ENCODE data around the gene TNIP1. TPM values are rescaled to one million over a fixed set of nuclear protein-coding genes. Genes with fewer than 3 reads are reported as not detected.

The TNIP1 gene
- total and polyA plus RNA-seq, 12 donors = 36.6 to 129 (median 93.2) TPM

- DNase-seq = peak in 2 of 7 donors; percentile 37 to 51
- Histone ChIP-seq H3K27ac (peak overlapping the region in 3 of 5 donors; percentile 23 to 91 (median 72)), H3K4me3 (no peak overlapping the region), H3K36me3 (replicated peaks in 1 of 2) (no peaks in the 10 kb centered on the region), H3K4me1 (replicated peaks in 1 of 2) (peaks cover 22 to 38% of the 10 kb centered on the region in 2 donors), H3K27me3 (no peaks in the 10 kb centered on the region), H3K9me3 (replicated peaks in 1 of 3) (no peaks in the 10 kb centered on the region)
- WGBS, 4 donors = 56 to 76% (median 69%) methylated on average over 5 of the region's 5 CpGs
- intact Hi-C loops (cut with DNase I) = loop anchor here in 1 of 2 donors (5.0 kb wide), 2 partner anchors 40 to 105 kb away; no protein-coding TSS in a partner anchor
- TF ChIP-seq POLR2A (IDR thresholded peaks at IDR 0.05) (no peak), CTCF (IDR thresholded peaks at IDR 0.05) (no peak)
These were observed 74.0 kb downstream of the TNIP1 start for GRCh38 chr5:151006704-151007334.

GRCh38 chr5:151005950-151006576, 74.8 kb downstream of the TNIP1 start:
- Histone ChIP-seq H3K27me3 (no peaks in the 10 kb centered on the region), H3K4me1 (replicated peaks in 1 of 2) (peaks cover 22 to 38% of the 10 kb centered on the region in 2 donors), H3K4me3 (no peak overlapping the region), H3K9me3 (replicated peaks in 1 of 3) (no peaks in the 10 kb centered on the region), H3K36me3 (replicated peaks in 1 of 2) (no peaks in the 10 kb centered on the region), H3K27ac (peak overlapping the region in 4 of 5 donors; percentile 23 to 91 (median 66))
- WGBS, 4 donors = 30 to 48% (median 45%) methylated on average over 5 to 7 of the region's 7 CpGs
- DNase-seq = peak; percentile 62 to 91 (median 76)
- intact Hi-C loops (cut with DNase I) = loop anchor here in 1 of 2 donors (5.0 kb wide), 2 partner anchors 41 to 106 kb away; no protein-coding TSS in a partner anchor
- TF ChIP-seq CTCF (IDR thresholded peaks at IDR 0.05) = no peak
- no peak for TF ChIP-seq POLR2A (IDR thresholded peaks at IDR 0.05)

- Histone ChIP-seq H3K27me3 (no peaks in the 10 kb centered on the region), H3K4me3 (no peak overlapping the region), H3K4me1 (replicated peaks in 1 of 2) (peaks cover 22 to 38% of the 10 kb centered on the region in 2 donors), H3K9me3 (replicated peaks in 1 of 3) (no peaks in the 10 kb centered on the region), H3K27ac (peak overlapping the region in 3 of 5 donors; percentile 60 to 91 (median 72)), H3K36me3 (replicated peaks in 1 of 2) (no peaks in the 10 kb centered on the region)
- no peak for TF ChIP-seq POLR2A (IDR thresholded peaks at IDR 0.05)
- TF ChIP-seq CTCF (IDR thresholded peaks at IDR 0.05) = no peak
- intact Hi-C loops (cut with DNase I) = loop anchor here in 1 of 2 donors (5.0 kb wide), 2 partner anchors 42 to 107 kb away; no protein-coding TSS in a partner anchor
- 47 to 51% (median 49%) methylated on average over 5 of the region's 5 CpGs for WGBS, 4 donors
- DNase-seq = peak in 5 of 7 donors; percentile 38 to 69 (median 43)
These were observed 75.5 kb downstream of the TNIP1 start for GRCh38 chr5:151005187-151005949.

- TF ChIP-seq POLR2A (IDR thresholded peaks at IDR 0.05) (no peak), CTCF (IDR thresholded peaks at IDR 0.05) (no peak)
- Histone ChIP-seq H3K4me1 (replicated peaks in 1 of 2) (peaks cover 22 to 38% of the 10 kb centered on the region in 2 donors), H3K9me3 (replicated peaks in 1 of 3) (no peaks in the 10 kb centered on the region), H3K27ac (peak overlapping the region in 2 of 5 donors; percentile 31 to 91), H3K27me3 (no peaks in the 10 kb centered on the region), H3K36me3 (replicated peaks in 1 of 2) (no peaks in the 10 kb centered on the region), H3K4me3 (no peak overlapping the region)
- 73 to 88% (median 81%) methylated on average over 2 of the region's 2 CpGs for WGBS, 4 donors
- DNase-seq = no peak
- intact Hi-C loops (cut with DNase I) = loop anchor here in 1 of 2 donors (5.0 kb wide), 2 partner anchors 43 to 113 kb away; no protein-coding TSS in a partner anchor
These were observed 76.3 kb downstream of the TNIP1 start for GRCh38 chr5:151004499-151004898.

Measured in adrenal gland (tissue), 12 donors.